Activated CD4-positive, CD25-positive, alpha-beta regulatory T cell treated with anti-CD3 and anti-CD28 coated beads, Interleukin-2, amount 50 U/mL, for 24 hours (primary cell): ENCODE results near the gene RNF13.
"Not testable (repeated sequence)": the region's sequence is repeated elsewhere in the genome, so short reads cannot be mapped to it uniquely, and the experiment has no call there.

Experiments
- ATAC-seq, 2 donors: fragments of 150-1000 bp; cut with Tn5 transposase; one replicate each; pipeline ENCODE4 v1.10.0; 2021; ENCODE audit warnings: mild to moderate bottlenecking in 1 of 2, moderate library complexity in 1 of 2

RNF13 gene

GRCh38 chr3:149959443-149959842 is 146.4 kb downstream of the RNF13 start:
- ATAC-seq: no peak

GRCh38 chr3:149963485-149963884 is 150.5 kb downstream of the RNF13 start:
- no peak for ATAC-seq

DNA sequence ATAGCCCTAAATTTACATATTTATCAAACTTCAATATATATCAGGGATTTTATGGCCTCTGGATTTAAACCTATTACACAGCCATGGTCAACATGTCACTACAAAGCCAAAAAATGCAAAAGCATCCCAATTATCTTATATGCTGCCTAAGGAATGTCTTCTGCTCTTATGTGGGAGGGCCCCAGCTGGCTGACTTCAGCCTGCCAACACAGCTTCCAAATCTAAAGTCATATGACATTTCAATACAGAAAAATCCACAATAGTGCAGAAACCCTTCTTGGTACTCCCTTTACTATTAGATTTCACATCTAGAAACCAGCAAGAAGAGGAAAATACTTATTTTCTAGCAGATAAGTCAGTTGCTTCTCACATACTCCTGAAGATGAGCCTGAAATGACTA is 151.3 kb downstream of the RNF13 start:
- ATAC-seq: no peak

DNA sequence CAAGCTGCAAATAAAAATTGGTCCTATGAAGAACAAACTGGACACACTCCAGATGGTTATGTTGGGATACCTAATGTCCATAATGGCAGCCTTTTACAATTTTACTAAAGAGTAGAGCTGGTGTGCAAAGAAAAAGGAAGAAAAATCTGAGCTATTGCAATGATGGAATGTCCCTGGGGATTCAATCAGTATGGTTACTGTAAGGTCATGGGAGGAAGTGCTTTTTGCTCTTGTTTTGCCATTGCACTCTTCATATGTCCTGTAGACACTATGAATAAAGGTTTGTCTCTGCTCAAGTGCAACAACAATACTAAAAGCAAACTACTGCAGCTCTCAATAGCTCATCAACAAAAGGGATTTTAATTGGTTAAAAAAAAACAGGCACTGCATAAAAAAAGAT is 152.3 kb downstream of the RNF13 start:
- no peak for ATAC-seq

- no peak for ATAC-seq
Observed at GRCh38 chr3:149967086-149967685, 154.2 kb downstream of the RNF13 start.

DNA sequence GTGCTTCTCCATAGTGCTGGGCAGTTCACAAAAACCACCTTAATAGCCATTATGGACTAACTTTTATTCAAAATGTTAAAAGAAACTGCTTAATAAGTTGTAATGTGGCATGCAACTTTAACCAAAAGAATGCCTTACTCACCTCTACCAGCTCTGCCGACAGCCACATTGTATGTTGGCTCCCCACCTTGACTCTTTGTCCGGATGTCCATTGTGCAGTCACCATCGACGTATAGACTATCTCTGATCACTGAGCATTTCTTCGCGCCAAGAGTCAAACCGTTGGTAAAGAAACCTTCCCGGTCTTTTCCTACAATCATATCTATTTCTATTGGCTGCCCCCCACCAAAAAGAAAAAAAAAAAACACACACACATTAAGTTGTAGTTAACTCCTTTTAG is 155.2 kb downstream of the RNF13 start:
- ATAC-seq: no peak

DNA sequence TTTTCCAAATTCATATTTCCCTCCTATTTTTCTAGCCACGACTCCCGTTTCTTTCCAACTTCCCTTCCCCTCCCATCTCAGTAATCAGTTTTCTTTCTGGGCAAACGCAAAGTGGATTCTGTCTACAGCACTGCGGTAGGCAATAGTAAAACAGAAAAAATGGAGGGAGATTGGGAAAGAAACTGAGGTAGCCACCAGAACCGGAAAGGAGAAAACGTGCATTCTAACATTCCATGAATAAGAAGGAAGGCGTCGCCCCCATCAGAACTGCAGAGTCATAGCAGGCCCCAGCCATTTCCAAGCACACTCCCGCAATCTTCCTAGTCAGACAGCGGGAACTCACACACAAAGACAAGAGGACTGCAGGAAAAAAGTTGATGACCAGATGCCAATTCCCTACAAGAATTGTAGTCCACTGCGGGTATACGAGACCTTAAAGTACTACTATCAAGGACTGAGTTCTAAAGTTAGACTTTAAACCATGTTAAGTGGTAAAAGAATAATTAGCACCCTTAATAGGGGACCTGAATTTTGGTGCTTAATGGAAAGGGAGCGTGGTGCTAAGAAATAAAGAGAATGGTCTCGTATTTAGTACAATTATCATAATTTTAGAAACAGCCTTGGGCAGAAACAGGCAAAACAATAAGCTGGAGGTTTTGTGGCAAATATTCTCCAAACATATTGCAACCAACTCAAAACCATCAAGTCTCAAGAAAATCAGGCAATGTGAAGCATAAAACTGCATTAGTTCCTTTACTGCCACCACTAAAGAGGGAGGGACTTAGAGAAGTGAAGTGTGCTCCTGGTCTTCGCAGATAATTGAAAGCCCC is 156.3 kb downstream of the RNF13 start:
- no peak for ATAC-seq

GRCh38 chr3:149969940-149970715 is 157.1 kb downstream of the RNF13 start:
- ATAC-seq: peak; percentile 47

DNA sequence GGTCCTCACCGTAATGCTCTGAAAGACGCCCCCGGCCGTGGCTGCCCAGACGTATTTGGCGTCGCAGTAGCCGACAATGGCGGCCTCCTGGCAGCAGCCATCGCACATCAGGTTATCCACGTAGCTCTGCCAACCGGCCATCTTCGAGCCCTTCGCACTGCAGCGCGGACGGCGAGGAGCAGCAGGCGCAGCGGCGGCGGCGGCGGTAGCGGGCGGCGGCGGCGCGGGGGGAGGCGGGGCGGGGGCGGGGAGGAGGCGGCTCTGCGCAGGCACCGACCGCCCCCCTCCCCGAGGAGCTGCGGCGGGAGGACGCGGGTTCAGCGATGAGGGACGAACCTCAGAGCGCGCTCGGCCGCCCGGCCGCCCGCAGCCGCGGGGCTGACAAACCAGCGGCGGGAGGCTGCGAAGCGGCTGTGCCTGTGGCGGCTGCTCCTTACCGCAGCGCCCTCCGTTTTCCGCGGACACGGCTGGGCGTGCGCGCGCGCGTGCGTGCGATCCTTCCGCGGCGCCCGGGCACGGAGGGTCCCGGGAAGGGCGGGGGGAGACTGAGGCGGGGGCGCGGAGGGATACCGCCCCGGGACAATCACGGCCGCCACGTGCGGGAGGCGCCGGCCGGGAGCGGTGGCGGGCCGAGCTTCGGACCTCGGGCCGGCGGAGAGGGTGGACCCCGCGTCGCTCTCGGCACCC is 157.8 kb downstream of the RNF13 start, which contains the start of gene PFN2:
Gene PFN2, minus strand, starts transcription at position 180 of the 687 bp plus-strand sequence. Its CDS starts 39 bp downstream, at position 141.
- peak; percentile 55 to 63 for ATAC-seq

GRCh38 chr3:149971403-149972075 is 158.5 kb downstream of the RNF13 start:
- peak; percentile 7 to 14 for ATAC-seq

GRCh38 chr3:149975919-149976318 is 162.9 kb downstream of the RNF13 start:
- ATAC-seq: no peak

- no peak for ATAC-seq
Observed at GRCh38 chr3:149977386-149977785, 164.4 kb downstream of the RNF13 start.

GRCh38 chr3:149981979-149982378 is 169.0 kb downstream of the RNF13 start:
- ATAC-seq: not testable (repeated sequence)

DNA sequence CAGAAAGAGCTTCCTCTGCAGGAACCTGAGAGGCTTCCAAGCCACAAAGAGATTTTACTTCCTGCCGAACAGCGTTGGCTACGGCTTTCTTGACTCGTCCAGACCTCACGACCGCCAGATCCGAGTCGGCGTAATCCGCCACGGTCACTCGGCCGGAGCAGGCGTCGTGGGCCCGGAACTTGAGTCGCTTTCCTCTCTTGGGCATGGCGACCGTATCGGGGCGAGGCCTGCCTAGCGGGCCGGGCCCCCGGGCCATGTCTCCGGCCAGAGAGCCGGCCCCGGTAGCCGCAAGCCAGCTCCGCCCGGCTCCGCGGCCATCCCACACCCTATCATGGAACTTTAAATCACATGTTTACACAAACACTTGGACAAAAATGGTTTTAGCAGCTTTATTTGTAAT is 170.0 kb downstream of the RNF13 start:
- ATAC-seq: not testable (repeated sequence)

- no peak for ATAC-seq
Observed at GRCh38 chr3:149983628-149984027, 170.6 kb downstream of the RNF13 start.

- no peak for ATAC-seq
Observed at GRCh38 chr3:149989307-149989706, 176.3 kb downstream of the RNF13 start.

DNA sequence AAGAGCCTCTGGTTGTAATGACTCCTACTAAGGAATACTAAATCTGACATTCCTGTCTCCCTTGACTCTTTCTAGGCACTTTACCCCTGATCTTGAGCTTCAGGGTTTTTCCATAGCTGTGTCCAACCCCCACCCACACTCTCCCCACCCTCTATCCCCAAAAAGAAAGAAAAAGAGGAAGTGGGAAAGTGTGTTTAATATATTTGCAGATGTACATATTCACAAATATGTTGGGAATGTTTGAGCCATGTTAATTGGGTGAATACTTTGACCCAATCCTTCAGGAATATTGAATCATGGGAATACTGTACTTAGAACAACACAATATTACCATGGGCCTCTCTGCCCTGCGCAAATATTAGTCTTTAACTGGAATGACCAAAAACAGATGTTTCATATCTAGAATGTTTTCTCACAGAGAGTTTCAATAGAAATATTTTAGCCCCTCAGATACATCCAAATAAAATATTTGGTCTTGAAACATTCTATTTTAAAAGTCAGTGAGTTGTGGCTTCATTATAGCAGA is 177.5 kb downstream of the RNF13 start:
- no peak for ATAC-seq

DNA sequence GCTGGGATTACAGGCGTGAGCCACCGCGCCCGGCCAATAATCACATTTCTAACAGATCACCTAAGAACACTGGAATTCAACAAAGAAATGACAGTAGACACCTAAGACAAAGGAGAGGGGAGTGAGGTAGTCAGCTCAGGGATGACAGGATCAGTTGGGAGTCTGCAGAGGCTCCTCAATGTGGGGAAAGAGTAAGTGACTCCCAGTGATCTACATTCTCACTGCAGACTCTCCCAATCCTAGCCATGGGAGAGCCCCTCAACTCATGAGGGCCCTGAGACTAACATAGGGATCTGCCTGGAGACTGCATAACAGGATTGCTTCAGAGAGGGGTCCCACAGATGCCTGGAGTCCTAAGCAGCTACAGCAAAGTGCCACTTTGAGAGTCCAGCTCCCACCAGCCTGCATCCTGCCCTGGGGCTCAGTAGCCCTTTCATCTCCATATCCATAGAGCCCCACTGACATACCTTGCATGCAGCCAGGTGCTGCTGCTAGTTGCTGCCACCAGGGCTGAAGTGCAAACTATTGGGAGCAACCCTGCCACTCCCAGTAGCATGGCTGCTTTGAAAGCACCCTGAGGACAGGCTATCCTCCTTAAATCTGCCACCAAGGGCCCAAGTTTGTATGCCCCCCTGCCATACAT is 179.5 kb downstream of the RNF13 start:
- ATAC-seq: no peak

GRCh38 chr3:149998946-149999345 is 185.9 kb downstream of the RNF13 start:
- no peak for ATAC-seq

DNA sequence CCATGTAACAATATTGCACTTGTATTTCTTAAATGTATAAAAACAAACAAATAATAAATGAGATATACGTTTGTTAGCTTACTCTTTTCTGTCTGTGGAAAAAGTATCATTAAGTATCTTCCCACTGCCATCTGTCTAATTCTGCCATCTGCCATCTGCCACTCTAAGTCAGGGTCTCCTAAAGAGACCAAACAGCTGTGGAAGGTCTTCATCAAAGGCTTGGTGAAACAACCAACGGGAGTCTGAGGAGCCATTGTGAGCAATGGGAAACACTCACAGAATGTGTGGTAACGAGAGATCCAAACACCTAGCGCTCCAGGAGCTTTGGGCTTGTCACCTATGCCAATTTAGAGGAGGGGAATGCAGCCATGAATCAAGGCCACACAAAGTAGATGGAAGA is 186.4 kb downstream of the RNF13 start:
- ATAC-seq: no peak

GRCh38 chr3:150000641-150001040 is 187.6 kb downstream of the RNF13 start:
- no peak for ATAC-seq
